ENCODE measurements around the gene COPS9.

- TF ChIP-seq CTCF (IDR thresholded peaks at IDR 0.05) (no peak), EP300 (IDR thresholded peaks at IDR 0.05; ENCODE audit: low read depth) (no peak), POLR2A (IDR thresholded peaks at IDR 0.05) (no peak), POLR2AphosphoS5 (IDR thresholded peaks at IDR 0.05) (no peak)
These were observed 11.9 kb upstream of the COPS9 start for GRCh38 chr2:240147911-240148587.

Data from transverse colon (tissue), 4 donors.